Stimulated activated CD8-positive, alpha-beta memory T cell treated with anti-CD3 and anti-CD28 coated beads, Interleukin-15, amount 100 ng/mL, for 1 hour (primary cell): ENCODE data around the gene PLEKHH1.

Source experiments
- DNase-seq: peaks from one replicate; pipeline ENCODE4 v3.0.0-alpha.2; 2020; ENCODE audit warnings: low read depth

The PLEKHH1 gene

DNA sequence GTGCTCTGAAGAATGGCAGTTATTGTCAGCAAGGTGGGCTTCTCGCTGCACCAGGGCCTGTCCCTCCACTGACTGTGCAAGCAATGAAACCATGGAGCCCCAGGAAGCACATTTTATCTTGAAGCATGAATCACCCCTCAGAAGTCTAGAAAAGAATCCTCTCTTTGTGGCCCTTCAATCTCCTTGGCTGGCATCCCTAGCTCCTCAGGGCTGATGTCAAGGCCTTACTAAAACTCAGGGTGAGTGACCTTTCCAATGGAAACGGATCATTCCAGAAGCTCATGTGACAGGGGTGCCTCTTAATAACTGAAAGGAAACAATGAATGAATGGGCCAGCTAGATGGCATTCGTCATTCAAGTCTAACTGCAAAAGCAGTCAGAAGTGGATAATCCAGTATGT is 22.3 kb upstream of the PLEKHH1 start:
- DNase-seq = no peak

DNA sequence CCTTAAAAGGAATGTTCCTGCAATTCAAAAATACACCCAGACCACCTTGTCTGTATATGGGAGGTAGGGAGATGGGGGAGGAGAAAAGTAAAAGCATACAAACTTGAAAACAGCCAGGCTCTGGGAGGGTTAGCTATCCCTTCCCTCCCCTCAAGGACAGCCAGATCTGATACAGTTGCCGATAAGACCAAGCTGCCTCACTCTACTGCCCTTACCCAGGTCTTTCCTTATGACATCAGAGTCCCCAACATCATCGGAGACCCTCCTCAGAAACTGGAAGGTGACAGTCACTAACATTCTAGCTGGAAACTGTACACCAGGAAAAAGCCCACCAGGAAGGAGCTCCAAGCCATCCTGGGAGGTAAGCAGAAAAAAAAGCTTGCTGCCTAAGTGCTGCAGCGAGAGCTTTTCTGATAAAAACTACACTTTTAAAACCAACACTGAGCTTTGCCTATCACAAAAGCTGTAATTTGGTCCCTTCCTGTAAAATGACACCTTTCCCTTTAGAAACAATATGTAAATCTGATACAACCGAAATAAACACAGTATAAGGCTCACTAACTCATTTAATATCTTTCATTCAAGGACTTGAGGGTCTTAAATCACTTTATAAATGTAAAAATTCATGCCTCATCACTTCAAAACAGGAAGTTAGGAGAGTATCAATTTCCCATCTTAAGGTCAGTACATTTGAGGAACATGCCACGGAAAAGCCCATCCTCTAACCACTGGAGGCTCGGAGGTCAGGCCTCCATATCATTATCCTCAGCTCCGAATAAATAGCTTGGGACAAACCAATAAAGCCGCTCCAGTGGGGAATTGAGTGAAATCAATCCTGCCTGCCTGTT is 20.4 kb upstream of the PLEKHH1 start:
- no peak for DNase-seq

DNA sequence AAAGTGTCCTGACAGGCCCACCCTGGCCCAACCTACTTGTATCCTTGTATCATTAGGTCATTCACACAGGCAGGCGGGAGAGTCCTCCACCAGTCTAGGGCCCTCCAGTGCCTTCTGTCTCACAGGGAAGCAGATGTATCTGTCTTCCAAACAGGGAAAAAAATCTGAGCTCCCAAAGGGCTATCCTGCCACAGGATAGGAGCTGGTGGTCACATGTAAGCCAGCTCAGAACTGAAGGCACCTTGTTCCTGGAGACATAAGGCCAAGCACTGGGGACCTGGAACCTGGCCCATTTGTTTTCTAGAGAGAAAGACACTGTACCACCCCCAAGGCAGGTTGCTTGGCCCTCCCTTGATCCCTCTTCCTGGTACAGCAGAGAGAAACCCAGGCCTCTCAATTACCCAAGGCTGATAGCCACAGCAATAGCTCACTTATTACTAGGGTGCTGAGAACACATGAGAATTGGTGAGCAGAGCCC is 19.4 kb upstream of the PLEKHH1 start:
- DNase-seq = no peak

DNA sequence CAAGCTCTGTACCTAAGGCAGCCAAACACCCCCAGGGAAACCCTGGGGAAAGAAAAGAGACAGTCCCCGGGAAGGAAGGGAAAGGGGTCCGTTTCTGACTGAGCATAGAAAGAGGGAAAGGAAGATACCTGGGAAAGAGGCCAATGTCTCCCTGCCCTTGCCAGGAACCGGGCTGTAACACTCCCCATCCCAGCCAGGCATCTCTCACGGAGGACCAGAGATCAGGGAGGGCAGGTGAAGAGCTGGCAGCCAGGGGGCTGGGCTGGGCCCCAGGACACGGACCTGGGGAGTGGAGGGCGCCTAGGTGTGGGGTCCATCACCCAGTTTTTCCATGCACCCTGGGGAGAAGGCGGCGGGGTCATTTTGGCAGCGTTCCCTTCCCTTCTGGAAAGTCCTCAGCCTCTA is 18.9 kb upstream of the PLEKHH1 start:
- no peak for DNase-seq

DNA sequence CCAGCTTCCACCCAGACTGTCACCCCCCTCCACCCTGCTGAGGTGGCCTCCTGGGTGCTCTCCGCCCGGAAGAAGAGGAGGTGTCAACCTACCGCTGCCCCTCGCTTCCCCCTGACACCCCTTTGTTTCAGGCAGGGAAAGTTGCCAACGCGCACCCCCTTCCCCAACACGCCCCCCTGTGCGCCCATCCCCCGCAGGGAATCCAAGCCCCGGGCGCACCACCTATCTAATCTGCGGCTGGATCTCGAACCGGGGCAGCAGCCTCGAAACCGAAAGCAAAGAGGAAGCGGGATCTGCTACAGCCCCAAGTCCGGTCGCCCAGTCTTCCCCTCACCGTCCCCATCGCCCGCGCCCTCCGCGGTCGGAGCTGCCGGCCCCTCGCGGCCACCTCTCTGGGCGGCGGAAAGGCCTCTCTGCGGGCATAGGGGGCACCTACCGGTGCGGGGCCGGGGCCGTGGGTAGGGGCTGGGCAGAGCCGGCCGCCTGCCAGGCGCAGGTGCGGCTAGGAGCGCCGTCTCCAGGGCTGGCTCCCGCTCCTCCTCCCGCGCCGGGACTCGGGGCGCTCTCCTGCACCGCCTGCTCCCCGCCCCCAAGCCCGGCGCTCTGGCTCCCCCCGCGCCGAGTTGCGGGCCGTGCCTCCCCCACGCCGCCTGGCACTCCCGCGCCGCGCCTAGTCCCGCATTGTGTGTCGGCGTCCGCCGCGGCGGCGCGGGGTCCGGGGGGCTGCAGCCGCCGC is 18.3 kb upstream of the PLEKHH1 start:
- no peak for DNase-seq

DNA sequence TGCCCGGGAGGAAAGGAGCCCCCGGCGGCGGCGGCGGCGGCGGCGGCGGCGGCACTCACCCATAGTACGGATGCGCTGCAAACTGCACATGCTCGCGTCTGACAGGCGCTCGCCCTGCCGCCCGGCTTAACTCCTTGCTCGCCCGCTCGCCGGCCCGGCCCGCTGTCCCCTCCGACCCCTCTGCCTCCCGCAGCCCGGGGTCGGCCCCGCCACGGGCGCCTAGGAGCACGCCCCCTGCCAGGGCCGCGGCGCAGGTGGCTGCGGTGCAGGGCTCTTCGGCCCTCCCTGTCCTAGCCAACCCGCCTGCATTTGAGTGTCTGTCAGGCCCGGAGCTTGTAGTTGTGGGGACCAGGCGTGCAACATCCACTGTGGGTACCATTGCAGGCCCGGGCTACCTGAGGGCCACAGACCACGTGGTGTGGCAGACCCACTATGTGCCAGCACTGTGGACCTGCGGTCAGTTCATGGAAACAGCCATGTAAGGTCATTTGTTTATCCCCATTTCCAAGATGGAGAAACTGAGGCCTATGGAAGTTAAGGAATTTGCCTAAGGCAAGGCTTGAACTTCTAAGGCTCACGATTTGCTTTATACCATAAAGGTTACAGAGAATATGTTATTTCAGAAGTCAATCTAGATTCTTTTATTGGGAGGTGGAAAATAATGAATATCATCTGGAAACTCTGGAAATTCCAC is 17.6 kb upstream of the PLEKHH1 start:
- DNase-seq = no peak

DNA sequence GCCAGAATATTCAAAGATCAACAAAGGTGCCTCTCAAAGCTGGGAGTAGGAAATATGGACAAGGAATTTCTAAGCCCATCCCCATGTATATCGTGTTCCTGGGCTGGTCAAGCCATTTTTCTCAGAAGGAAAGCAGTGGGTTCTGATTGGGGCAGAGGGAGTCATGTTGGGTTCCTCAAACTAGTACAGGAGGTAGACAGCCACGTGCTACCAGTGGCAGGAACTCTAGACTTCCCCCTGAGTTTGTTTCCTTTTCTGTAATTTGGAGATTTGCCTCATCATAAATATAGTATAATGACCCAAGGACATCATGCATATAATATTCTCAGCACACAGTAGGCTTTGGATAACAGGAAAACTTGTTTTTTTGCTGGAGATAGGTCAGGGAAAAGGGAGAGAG is 16.4 kb upstream of the PLEKHH1 start:
- DNase-seq = no peak

DNA sequence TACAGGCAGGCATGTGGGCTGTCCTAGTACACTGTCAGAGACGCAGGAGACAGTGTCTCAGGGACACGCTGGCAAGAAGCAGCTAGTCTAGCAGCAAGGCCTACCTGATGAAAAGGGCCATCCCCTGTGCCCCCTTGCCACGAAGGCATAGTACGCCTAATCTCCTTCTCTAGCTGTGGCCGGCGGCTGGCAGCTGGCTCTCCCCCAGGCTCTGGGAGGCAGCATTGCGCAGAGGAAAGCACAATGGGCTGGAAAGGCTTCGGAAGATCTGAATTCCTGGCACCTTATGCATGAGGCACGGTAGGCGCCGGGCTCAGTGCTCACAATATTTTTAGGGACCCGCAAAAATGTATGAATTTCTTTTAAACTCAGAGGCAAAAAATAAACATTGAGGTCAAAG is 16.0 kb upstream of the PLEKHH1 start:
- DNase-seq = no peak

DNA sequence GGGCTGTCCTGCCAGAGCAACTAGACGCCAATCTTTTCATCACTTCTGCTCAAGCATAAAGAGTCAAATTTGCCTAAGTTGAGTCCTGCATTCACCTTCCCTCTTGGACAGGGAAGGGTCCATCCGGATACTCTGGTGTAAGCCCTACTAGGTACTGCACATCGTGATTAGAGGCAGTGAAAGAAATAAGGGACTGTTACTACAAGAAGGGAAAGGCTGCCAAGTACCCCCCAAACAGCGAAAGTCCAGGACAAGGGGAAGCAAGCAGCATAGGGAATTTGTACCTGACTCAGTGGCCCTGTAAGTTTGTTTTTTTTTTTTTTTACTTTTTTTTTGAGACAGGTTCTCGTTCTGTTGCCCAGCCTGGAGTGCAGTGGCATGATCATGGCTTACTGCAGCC is 13.7 kb upstream of the PLEKHH1 start:
- DNase-seq = no peak

DNA sequence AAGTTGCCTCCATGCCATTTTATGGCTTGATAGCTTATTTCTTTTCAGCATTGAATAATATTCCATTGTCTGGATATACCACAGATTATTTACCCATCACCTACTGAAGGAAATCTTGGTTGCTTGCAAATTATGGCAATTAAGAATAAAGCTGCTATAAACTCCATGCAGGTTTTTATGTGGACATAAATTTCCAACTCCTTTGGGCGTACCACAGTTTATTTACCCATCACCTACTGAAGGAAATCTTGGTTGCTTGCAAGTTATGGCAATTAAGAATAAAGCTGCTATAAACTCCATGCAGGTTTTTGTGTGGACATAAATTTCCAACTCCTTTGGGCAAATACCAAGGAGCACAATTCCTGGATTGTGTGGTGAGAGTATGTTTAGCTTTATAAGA is 12.6 kb upstream of the PLEKHH1 start:
- no peak for DNase-seq

DNA sequence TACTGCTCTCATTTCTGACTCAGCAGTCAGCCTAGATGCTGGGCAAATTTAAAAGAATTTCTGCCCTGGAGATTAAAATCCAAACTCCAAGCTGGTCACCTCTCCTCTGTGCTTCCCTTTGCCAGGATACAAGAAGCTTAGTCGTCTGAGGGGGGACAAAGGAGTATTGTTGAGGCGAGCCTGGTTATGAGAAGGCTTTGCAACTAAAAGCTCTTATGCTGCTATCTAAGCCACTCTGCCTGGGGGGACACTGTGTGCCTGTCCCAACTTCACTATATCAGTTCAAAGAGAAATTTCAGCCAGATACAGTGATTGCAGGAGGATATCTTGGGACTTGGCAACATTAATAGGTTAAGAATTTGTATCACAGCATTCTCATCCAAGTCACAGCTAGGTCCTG is 10.8 kb upstream of the PLEKHH1 start:
- DNase-seq = no peak

DNA sequence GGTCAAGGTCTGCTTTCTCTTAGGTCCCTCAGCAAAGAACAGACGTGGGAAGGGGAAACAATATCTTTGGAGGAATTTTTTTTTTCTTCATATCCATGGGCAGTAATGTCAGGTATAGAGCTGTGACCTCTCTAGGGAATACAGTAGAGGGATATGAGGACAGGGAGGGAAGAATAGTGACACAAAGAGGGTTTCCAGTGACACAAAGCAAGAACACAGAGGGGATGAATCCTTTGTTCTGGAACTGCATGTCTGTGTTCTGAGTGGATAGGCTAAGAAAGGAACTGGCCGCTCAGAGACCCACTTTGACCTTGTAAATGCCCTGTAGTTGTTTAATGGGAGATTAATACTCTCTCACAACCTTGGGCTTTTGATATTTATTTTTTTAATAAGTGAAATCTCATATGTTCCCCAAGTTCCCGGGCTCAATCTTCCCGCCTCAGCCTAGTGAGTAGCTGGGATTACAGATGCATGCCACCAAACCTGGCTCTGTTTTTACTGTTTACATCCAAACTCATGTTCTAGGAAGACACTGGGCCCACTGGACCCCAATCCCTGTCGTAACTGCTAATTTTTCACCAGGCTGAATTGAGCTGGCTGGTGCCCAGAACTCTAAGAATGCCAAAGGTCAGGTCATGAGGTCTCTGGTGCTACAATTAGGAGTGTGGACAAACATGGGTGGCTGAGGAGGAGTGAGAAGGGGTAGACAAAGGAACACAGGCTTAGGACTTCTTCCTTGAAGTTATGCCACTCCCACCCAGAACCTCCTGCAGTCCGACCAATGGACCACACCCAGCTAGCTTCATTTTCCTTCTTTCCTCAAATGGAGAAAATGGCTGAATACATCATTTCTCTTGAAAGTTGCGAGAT is 9.1 kb upstream of the PLEKHH1 start:
- DNase-seq = no peak

DNA sequence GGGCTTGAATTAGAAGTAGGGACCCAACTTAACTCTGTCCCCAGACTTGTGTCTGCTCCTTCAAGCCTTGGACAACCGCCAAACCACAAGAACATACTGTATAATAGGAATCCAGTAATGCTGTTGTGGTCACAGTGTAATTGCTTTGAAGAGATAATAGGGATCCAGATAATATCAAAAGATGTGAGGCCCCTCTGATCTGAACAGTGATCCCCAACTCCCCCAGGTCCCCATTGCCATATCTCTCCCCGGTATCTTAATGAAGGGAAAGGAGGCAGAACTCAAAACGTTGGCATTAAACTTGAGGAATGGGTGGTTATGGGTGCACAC is 8.5 kb upstream of the PLEKHH1 start:
- no peak for DNase-seq

DNA sequence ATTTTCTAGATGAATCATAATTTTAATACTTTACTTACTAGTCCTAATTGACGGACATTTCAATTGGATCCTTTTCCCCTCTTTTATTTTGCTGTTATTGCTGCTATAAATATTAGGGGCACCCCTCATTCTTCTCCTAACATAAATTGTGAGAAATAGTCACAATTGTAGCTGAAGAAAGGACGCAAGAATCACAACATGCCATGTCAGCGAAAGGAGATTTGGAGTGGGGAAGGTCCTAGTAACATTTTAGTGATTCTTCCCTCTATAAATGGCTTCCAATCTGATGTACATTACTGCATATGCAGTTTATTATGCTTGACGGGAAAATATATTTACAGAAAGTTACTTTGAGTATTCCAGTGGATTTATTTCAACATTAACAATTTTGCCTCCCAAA is 7.7 kb upstream of the PLEKHH1 start:
- DNase-seq = no peak

DNA sequence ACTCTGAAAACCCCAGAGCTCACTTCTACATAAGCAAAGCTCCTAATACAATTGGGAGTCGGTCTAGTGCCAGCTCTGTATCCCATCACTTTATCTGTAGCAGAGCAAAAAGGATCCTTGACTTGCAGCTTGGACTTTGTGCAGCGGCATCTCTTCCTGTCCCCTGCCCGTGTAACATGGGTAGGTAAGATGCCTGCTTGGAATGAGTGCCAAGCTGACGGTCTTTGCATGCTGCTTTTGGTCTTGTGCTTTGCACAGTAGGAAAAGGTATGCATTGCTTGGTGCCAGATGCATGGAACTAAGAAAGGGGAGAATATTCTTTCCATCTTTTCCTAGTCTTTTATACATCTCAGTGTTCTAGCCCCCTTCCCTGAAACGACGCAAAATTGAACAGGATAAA is 6.9 kb upstream of the PLEKHH1 start:
- DNase-seq = no peak

DNA sequence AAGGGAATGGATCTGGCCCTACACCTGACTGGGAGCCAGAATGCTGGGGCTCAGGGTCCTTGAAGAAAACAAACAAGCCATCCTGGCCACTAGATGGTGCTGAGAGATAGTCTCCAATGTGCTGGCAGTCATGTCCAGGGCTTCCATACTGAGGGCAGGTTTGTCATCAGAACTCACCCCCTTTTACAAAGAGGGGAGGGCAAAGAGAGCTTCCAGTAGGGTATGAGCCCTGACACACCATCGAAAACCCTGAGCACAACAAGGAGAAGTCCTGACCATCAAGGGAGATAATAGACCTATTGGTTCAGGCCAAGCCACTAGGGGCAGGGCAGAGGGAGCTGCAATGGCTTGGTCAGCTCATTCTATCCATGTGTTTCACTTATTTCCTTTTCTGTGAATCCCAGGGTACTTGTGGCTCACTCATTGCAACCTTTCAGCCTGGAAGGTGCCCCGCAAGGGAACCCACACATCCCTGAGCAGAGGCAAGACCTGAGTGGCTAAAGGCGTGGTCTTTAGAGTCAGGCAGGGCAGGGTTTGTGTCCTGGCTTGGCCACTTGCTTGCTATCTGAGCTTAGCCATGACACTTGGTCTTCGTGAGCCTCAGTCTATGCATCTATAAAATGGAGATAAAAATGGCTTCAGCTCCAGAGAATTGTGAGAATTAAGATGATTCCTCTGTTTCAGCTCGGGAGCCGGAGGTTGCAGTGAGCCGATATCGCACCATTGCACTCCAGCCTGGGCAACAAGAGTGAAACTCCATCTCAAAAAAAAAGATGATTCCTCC is 6.2 kb upstream of the PLEKHH1 start:
- DNase-seq = no peak

DNA sequence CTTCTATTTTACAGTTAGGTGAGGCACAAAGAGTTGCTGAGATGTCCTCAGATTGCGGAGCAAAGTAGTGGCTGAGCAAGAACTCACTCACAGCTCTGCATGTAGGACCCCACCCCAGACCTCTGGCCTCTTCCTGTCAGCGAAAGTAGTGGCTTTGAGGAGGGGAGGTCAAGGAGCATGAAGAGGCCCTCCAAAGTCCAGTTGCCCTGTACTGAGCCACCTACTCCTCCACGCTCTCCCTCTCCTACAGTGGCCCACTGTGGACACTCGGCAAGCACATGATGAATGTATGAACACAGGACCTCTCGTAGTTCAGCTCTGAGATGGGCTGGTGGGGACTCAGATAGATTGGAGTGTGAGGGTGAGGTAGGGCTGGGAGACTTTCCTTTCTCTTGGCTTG is 5.3 kb upstream of the PLEKHH1 start:
- no peak for DNase-seq

DNA sequence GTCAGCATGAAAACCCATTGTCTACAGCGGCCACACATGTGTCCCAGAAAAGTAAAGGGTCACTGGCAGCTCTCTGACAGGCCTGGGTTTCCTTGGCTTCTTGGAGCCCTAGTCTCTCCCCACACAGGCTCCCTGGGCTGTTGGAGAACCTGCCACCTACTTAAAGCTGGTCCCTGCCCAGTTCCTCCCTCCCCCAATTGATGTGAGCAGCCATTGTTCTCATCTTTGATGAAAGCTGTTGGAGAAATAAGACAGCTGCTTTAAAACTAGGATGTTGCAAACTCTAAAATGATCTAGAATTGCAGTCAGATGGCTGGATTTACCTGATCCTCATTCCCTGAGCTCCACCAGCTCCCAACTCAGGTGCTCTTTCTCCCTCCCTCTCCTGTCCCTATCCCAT is 4.8 kb upstream of the PLEKHH1 start:
- no peak for DNase-seq

DNA sequence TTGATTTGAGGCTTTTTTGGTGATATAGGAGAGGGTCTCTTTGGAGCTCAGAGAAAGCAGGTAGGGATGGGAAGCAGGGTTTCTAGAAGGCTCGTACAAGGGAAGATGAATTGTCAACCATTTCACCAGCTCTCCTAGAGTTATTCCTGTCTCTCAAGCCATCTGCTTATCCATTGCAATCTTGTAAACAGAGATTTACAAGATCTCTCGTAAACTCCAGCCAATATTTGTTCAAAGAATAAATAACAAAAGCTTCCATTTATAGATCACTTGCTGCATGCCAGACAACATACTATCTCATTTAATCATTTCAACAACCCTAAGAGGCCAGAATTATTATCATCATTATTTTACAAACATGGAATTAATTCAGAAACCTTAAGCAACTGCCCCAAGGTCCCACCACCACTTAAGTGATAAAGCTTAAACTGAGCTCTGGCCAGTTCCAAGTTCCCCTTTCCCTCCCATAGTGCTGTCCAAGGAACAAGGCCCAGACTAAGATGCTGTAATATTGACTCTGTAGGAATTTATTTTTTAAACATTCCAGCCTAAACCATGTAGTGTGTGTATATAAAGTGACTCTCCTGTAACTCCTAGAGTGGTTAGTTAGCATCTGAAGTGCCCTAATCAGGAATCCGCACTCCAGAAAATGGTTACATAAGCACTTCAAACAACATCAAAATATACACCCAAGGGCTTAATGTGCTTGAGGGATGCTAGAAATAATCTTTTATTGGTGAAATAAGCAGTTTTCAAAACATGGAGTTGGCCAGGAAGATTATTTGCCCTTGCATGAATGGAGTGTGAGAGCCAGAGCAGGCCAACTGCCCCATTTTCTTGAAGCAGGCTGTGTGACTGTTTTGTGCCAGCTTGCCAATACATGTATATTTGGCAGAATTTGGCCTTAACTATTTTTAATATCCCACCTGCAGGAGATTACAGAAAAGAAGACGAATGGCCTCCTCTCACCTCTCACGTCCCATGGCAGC is 2.8 kb upstream of the PLEKHH1 start:
- no peak for DNase-seq

DNA sequence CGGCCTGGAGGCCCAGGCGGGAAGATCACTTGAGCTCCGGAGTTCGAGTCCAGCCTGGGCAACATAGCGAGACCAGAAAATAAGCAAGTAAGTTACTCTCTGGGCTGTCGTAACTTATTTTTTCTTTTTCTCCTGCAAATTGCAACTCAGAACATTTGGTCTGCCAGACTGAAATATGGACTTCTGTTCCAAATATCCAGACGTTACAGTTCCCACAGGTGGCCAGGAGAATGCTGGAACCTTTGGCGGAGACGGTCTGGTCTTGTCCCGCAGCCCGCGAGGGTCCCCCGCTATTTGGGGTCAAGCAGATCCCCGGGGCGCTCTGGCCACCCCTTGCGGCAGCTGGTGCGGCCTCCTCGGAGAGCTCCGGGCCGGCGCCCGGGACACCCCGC is 488 bp upstream of the PLEKHH1 start:
- DNase-seq = no peak
